HG03025 (cell line): Measurements from ENCODE around the gene CLSTN1.
"Not testable (repeated sequence)": the region's sequence is repeated elsewhere in the genome, so short reads cannot be mapped to it uniquely, and the experiment has no call there.

ENCODE experiments used
- ATAC-seq: cut with Tn5 transposase; IDR thresholded peaks from one replicate; pipeline ENCODE4 v1.9.1; 2021; ENCODE audit warnings: mild to moderate bottlenecking, moderate library complexity; ENCODE audit not compliant: unreplicated experiment, low FRiP score

Gene CLSTN1

DNA sequence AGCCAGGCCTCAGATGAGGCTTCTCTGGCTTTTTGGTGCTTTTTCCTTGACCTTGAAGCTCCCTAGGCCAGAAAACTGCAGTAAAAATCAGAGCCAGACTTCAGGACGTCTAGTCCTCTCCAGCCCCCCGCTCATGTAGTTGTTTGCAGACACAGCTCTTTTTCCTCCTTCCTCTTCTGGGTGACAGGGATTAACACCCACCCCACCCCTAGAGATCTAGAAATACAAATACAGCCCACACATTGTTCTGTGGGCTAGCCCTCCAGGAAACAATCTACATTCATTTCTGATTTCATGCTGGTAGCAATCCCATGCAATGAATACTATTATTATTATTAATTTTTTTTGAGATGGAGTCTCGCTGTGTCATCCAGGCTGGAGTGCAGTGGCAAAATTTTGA lies 9.9 kb upstream of the CLSTN1 start:
- no peak for ATAC-seq

- ATAC-seq: no peak
Measured at GRCh38 chr1:9827558-9828185, 3.9 kb upstream of the CLSTN1 start.

GRCh38 chr1:9826616-9827015 lies 2.9 kb upstream of the CLSTN1 start:
- ATAC-seq: no peak

GRCh38 chr1:9826087-9826486 lies 2.3 kb upstream of the CLSTN1 start:
- no peak for ATAC-seq

DNA sequence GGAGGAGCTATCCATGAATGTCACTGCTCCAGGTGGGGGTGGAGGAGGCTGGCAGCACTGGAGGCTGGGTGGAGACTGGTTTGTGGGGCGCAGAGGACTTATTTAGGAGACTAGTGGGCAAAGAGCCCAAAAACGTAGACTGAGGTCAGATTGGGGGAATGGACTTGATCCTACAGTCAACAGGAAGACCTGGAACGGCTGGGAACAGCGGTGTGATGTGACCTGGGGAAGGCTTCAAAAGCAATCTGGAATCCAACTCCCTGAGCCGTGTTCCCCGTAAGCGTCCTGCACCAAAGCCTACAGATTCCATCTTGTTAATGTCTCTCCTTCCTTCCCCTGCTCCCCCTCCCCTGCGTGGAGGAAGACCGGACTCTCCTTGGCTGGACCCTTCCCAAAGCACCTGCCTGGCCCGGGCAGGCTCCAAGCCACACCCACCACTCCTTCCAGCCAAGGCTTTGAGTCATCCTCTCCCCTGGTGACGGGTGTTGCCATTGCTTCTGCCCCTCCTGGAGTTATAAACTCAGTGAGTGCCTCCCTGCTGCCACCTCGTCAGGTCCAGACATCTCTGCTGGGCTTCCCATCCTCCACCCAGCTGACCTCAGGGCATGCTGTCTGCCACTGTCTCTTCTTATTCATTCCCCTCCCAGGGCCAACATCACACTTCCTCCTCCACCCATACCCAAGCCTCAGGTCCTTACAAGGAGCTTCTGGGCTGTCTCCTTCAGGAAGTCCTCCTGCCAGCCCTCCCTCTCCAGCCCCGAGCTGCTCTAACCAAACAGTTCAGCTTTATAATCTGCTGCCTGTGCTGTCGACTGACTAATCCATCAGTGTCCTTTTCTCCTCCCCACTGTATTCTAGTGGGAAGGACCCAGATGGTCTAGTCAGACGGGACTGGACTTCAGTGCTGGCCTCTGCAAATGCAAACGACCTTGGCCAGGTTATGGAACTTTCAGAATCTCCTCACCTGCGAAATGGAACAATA lies 1.6 kb upstream of the CLSTN1 start:
- no peak for ATAC-seq

DNA sequence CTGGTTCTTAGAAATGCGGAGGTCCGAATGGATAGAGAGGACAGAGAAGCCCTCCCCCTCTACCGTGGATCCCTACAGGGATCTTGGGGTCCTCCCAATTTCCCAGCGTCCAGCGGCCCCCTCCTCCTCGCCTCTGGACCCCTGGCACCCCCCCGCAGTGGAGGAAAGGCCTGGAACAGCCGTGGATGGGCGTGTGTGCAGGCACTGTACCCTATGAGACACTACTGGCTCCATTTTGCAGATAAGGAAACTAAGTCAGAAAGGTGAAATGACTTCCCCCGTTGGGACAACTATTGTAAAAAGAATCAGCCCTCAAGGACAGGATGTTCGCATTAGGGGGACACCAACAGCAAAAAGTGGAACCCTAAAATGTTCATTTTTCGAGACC lies 931 bp upstream of the CLSTN1 start:
- no peak for ATAC-seq

DNA sequence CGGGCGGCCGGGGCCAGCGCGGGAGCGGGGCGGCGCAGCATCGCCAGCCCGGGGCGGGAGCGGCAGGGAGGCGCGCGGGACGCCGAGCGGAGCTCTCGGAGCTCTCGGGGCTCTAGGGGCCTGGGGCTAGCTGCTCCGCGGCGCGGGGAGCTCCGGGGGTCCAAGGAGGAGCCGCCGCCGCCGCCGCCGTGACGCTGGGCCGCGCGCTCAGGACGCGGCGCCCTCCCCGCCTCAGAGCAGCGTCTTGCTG lies 147 bp downstream of the CLSTN1 start:
- ATAC-seq: peak; percentile 25

DNA sequence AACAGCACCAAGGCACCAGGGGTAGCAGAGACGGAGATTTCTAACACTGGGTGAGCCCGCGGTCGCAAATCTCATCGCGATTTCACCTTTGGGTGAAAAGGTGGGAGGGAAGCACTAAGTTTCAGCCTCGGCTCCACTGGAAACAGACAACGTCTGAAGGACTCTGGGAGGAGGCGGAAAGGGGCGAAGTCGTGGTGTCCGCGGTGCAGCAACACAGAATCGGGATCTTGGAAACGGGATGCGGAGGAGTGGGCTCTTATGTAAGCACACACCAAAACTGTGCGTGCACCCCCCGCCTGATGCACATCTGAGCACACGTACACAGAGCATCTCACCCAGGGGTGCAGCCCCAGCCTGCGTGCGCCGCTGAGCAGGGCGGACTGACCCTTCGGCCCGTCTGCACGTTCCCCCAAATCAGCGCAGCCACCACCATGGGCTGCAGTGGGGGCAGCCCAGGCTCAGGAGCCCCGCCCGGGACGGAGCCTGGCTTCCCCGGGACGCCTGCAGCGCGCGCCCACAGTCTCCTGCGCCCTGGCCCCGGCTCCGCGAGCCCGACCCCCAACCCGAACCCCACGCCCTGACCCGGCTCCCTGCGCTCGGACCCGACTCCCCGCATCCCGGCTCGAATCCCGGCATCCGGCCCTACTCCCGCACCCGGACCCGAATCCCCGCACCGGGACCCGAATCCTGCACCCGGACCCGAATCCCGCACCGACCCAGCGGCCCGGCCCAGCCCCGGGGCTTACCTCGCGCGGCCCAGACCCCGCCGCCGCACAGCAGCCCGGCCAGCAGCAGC lies 670 bp downstream of the CLSTN1 start:
- ATAC-seq: no peak

GRCh38 chr1:9822490-9822889 lies 1.3 kb downstream of the CLSTN1 start:
- no peak for ATAC-seq

DNA sequence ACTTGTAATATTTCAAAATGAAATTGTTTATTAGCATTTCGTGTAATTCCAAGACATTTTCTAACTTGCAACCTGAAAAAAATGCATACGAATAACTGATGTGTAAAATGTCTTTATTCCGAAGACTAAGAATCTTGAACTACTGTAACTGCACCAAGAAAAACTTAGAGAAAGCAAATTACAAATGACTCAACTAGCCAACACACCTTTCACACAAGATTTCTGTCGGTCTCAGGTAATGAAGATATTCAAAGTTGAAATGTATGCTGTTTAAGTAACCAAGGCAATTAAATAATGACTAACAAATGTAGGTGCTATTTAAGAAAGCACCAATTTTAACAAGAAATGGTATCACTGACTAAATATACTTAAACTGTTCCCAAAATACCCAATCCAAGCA lies 2.1 kb downstream of the CLSTN1 start:
- ATAC-seq: no peak

GRCh38 chr1:9820521-9820920 lies 3.2 kb downstream of the CLSTN1 start:
- ATAC-seq: no peak

- no peak for ATAC-seq
Measured at GRCh38 chr1:9817734-9818133, 6.0 kb downstream of the CLSTN1 start.

GRCh38 chr1:9816199-9816598 lies 7.6 kb downstream of the CLSTN1 start:
- no peak for ATAC-seq

GRCh38 chr1:9815150-9815549 lies 8.6 kb downstream of the CLSTN1 start:
- no peak for ATAC-seq

- ATAC-seq: no peak
Measured at GRCh38 chr1:9814619-9815018, 9.1 kb downstream of the CLSTN1 start.

DNA sequence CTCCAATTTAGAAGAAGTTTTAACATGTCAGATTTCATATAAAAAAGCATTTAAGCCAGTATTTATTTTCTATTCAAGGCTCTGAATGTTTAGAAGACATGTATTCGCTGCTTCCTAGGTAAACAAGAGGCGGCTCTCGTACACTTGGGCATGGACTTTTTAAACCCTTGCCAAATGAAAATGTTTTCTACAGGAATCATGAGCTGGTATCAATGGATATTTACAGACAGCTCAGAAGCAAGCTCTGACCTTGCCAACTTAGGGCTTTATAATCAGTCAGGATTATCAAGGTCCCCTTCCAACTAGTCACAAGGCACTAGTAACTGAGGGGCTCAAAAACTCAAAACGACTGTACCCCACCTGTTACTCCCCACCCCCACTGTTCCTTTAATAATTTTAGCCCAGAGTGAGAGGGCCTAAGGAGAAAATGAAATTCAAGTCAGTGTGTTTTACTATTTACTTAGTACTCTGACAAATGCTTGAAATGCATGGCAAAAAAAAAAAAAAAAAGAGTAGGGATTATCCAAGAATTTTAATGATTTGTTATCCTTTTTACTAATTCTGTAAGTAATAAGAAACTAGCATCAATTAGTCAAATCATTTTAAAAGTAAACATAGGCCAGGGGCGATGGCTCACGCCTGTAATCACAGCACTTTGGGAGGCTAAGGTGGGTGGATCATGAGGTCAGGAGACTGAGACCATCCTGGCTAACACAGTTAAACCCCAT lies 12.4 kb downstream of the CLSTN1 start:
- no peak for ATAC-seq

DNA sequence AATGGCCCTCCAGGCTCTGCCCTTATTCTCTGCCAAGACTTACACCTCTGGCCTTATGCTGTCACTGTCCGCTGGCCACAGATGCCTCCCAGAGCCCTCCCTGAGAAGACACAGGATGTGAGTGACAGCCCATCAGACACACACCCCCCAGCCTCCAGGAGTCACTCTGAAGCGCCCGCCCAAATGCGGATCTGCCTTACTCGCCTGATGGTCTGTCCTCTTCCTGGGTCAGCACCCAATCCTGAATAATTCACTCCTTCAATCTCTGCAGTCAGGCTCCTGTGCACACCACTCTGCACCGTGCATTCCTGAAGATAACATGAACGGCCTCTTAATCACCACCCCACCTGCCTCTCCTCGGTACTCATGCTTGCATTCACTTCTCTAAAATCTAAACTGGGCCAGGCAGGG lies 14.7 kb downstream of the CLSTN1 start:
- ATAC-seq: no peak

DNA sequence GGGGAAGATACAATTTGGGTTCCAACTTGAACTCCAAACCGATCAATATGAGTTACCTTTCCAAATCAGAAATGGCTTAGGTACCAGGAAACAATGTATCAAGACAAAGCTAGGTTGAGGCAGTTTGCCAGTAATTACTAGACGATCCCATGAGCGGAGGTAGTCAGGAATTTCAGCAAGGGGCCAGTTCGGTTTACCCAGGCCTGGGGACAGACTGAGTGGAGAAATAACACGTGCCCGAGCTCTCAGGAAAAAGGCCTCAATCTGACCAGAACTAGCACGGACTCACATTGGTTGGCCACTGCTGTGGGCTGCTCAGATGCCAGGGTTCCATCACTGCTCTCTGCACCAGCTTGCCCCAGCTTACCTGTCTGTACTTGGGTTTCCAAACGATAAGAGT lies 15.3 kb downstream of the CLSTN1 start:
- ATAC-seq: no peak

GRCh38 chr1:9807541-9807940 lies 16.2 kb downstream of the CLSTN1 start:
- no peak for ATAC-seq

DNA sequence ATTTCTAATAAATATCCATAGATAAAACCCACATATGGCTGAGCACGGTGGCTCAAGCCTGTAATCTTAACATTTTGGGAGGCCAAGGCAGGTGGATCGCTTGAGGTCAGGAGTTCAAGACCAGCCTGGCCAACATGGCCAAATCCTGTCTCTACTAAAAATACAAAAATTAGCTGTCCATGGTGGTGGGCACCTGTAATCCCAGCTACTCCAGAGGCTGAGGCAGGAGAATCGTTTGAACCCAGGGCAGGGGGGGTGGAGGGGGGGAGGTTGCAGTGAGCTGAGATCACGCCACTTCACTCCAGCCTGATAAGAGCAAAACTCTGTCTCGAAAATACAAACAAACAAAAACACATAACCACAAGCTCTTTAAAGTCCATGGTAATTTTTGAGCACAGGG lies 17.8 kb downstream of the CLSTN1 start:
- ATAC-seq: not testable (repeated sequence)

GRCh38 chr1:9805006-9805508 lies 18.7 kb downstream of the CLSTN1 start:
- no peak for ATAC-seq
